Stimulated activated CD4-positive, alpha-beta T cell treated with anti-CD3 and anti-CD28 coated beads, Interleukin-1b, Interleukin-23, amount 100 ng/mL, for 1 hour (primary cell): ENCODE results near the gene RANGRF.

Source experiments
- DNase-seq, 2 donors: peaks; one replicate each; pipeline ENCODE4 v3.0.0-alpha.2; 2020; ENCODE audit warnings: low read depth in 2 of 2

Gene RANGRF

DNA sequence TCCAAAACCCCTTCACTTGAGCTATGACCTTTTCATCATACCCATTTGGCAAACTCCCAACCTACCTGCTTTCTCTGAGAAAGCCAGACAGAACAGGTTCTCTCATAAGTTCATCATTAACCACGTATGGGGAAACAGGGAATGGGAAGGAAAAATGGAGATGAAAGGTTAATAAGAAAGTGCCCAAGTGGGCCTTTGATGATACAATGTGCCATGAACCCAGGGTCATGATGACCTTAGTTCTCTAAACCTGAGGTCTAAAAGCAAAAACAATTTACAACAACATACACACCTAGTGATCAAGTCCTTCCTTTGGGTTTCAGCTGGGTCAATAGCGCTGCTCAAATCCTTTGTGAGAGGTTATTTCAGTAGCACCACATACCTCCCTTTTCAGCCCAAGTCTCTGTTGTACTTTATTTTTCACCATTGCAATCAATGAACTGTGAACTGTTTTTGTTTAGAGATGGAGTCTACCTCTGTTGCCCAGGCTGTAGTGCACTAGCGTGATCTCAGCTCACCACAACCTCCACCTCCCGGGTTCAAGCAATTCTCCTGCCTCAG is 14.5 kb upstream of the RANGRF start:
- no peak for DNase-seq

DNA sequence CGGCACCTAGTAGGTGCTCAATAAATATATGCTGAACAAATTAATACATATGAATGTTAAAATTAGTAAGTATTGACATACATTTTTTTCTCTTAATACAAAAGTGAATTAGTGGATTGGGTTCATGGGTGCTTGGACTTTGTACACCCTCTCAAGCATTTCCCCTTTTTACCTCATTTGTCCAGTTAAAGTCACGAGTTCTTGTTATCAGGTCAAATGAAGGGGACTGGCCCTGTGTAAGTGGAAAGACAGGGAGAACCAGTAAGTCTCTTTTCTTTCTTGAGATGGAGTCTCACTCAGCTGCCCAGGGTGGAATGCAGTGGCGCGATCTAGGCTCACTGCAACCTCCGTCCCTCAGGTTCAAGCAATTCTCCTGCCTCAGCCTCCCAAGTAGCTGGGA is 13.7 kb upstream of the RANGRF start:
- no peak for DNase-seq

DNA sequence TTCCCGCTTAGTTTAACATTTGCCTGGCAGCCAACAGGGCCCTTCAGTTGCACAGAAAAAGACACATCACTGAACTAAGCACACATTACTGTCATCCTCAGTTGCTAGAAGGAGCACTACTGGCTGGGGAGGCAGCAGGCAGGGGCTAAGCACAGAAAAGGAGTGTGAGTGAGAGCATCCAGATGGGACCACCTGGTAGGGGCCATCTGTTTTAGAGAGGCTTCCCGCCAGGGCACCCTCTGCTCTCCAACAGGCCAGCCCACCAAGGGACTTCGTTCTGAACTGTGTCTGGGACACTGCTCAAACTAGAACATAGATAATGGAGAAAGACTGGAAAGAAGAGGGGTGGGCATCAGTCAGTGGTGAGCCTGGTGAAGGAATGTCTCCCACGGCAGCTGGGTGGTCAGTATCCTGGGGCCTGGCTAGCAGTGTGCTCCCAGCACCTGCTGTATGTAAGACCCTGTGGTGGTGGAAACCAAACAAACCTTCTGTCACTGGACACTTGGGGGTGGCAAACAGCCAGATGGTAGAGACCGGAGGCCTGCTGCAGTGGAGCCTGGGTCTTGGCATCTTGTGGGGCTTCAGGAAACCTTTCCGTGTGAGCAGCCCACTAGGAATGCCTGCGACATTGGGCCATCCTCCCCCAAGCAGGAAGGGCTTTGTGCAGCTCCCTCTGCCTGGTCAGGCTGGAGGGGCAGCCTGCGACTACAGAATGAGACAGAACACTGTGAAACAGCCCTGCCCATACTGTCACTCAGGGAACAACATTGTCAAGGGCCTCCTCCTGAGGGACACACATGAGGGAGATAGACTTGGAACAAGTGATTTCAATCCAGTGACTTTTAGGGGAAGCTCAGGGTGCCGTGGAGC is 12.8 kb upstream of the RANGRF start:
- DNase-seq = no peak

DNA sequence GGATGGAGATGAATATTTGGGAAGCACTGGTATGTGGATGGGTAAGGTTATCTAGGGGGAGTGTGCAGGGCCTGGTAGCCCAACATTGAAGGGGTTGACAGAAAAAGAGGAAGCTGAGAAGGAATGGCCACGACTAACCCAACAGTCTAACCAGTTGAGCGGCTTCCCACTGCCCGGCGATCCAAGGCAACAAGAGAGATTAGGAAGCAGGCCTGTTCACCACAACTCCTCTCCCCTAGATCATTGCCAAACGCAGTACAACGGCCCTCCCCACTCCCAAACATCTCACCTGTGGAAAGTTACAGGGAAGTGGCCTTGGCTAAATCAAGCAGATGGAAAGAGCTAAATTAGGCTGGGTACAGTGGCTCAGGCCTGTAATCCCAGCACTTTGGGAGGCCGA is 11.2 kb upstream of the RANGRF start:
- DNase-seq = no peak

DNA sequence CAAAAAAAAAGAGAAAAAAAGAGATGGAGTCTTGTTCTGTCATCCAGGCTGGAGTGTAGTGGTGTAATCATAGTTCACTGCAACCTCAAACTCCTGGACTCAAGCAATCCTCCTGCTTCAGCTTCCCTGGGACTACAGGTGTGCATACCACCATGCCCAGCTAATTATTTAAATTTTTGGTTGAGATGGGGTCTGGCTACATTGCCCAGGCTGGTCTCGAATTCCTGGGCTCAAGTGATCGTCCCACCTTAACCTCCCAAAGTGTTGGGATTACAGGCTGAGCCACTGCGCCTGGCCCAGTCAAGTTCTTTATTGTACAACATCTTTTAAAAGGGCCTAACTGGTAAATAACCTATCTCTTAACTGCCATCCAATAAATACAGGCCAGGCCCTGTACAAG is 6.1 kb upstream of the RANGRF start:
- DNase-seq = no peak

DNA sequence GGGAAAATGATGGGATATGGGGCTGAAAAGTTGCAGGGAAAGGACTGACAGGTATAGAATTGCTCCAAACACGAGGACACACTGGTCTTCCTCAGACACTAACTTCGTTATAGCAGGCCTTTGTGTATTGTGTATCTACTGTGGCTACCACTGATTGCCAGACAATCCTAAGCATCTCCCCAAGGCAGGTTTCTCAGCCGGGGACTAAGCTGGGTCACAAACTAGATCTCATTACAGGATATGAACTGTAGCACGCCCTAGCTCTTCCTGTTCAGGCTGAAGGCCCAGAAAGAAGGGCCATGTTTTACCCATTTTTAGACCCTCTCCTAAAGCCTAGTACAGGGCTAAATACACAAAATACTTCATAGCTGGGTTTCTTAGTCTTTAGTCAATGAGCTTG is 5.1 kb upstream of the RANGRF start:
- no peak for DNase-seq

DNA sequence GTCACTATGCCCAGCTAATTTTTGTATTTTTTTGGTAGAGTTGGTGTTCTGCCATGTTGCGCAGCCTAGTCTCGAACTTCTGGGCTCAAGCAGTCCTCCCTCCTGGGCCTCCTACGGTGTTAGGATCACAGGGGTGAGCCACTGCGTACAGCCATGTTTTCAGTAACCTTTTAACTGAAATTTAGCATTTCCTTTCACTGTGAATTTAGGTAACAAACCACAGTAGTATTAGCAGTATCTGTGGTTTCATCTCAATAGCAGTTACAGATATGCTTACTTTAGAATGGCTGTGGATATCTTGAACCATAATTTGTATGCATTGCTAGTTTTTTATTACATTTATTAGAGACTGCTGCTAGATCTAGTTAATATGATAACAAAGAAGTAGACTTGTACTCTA is 4.3 kb upstream of the RANGRF start:
- no peak for DNase-seq

DNA sequence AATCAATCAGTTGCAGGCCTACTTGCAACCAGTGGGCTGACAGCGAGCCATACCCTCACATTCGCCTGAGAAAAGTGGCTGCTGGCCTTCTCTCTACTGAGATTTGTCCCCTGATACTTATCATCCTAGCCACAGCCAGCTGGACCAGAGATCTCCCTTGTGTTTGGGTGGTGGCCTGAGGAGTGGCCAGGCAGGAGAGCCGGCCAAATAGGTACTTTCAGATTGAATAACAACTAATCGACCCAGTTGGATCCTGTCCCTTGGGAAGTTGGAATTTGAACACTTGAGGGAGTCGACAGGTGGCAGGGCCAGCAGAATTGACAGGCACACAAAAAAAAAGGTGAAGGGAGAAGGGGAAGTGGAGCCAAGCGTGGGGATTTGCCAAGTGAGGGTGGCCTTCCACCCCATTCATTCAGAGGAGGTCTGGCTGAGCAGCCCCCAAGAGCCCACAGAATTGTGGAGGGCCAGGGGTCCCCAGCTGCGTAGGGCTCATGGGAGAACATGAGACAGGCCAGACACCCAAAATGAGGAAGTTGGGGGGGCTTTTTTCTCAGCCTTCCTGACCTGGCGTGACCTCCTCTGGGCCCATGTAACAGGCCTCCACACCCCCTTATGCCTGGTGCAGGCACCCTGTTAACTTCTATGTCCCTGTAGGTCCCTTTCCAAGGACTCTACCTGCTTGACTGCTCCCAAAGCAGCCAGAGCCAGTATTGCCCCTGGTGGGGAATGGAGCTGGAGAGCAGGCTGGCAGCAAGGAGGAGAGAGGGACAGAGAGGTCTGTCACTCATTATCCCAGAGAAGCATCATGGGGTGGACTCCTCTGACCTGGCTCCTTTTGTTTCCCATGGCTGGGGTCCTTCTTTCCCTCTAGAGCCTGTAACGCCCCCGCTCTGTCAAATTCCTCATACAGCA is 2.9 kb upstream of the RANGRF start:
- DNase-seq = no peak

DNA sequence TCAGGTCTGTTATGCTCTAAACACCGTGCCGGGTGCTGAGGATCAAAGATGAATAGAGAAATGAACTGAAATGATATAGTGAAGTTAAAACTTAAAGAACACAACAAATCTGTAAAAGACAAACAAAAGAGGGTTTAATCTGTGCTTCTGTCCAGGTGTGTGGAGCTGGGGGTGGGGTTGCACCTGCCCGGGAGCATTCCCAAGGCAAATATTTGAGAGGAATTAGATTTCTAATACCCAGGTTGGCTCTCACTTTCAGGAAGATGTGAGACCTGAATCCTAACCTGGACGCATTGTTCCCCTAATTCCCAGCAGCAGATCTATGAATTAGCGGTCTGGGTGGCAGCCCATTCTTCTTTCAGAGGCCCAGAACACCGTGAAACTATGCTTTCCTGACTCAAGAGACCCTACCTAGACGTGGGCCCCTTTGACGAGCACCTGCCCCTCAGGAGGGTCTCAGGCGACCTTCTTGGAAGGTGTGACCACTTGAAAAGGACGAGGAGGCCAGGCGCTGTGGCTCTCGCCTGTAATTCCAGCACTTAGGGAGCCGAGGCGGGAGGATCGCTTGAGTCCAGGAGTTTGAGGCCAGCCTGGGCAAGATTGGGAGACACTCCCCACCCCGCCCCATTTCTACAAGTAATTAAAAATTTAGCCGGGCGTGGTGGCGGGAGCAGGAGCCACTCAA is 677 bp upstream of the RANGRF start:
- DNase-seq = no peak

DNA sequence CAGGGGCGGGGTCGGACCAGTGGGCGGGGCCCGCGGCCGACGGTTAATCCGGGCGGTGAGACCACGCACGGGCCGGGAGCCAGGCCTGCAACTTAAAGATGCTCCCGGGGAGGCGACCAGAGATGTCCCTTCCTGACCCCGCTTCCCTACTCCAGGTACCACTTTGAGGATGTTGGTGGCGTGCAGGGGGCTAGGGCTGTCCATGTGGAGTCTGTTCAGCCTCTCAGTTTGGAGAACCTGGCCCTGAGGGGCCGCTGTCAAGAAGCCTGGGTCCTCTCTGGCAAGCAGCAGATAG is 580 bp downstream of the RANGRF start:
- DNase-seq = peak; percentile 24 to 43

DNA sequence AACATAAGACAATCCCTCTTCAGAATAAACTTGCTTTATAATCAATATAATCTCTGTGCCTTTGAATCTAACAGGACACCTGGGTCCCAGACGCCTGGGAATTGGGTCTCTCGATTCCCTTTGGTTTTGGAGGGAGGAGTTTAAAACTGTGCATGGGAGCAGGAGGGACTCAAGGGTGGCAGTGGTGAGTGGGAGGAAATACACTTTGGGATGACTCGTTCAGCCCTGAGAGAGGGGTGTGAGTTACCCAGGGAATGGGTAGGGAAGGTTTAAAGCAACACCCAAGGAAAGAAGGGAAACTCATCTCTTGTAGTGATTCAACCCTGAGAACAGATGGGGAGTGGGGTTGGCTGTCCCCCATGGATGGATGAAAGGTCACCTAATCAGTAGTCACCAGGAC is 1.6 kb downstream of the RANGRF start:
- DNase-seq = no peak

DNA sequence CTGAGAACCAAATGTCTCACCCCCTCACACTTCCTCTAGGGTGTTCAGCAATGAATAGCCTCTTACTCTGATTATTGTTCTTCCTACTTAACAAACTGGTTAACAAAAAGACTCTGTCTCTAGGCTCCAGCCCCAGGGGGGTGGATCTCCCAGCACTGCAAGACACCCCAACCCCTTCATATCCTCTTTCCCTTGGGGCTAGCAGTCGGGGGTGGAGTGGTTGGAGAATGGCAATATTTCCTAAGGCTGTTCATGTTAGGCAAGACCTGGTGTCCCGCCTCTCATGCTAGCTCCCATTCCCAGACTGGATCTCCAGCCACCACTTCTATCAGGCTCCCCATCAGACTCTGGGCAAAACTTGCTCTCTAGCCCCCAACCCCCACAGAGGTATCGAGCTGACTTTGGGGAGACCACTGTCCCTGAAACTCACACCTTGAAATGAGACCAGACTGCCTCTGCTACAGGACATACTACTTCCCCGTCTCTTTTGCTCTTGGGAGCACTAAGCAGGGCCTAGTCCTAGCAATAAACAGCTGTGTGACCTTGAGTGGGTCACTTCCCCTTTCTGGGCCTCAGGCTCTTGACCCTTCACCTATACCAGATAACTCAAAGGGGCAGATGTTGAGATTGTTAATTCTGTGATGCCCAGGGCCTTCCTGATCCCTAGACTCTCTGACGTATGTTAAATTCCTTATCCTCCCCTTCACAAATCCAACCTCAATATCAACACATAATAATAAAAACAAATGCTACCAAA is 4.3 kb downstream of the RANGRF start:
- DNase-seq = no peak

DNA sequence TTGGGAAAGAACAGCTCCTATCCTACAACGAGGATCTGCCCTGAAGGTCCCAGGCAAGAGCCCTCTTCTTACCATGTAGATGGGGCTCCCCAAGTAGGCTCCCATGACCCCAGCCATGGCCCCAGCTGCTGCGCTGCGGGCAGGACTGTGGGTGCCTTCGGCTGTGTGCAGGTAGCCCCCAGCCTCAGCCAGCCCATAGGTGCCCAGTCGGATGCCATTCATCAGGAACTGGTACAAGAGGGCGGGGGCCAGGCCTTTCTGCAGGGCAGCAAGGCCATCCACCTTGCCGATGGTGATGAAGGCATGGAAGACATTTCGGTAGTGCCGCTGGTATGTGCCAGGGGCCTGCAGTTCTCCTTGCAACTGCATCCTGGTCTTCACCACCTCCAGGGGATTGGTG is 5.9 kb downstream of the RANGRF start:
- no peak for DNase-seq

DNA sequence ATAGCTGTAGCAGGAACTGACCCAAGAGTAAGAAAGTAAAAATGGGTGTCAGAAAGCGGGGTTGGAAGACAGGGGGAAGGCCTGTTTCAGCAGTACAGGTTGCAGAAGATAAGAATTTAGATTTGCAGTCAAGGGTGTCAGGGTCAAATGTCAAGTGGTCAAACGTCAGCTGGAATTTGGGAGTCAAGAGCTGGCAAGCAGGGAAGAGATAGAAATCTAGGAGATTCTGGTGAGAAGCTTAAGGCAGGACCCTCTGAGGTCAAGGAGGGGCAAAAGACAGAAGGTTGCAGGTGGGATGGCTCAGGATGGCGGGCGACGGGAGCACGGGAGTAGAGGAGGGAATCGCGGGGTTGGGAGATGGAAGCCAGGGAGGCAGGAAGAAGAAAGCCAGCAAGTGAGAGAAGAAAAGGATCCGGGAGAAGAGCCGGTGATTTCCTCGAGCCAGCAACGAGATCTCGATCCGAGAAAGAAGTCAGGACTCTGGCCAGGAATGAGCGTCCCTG is 6.4 kb downstream of the RANGRF start:
- no peak for DNase-seq

DNA sequence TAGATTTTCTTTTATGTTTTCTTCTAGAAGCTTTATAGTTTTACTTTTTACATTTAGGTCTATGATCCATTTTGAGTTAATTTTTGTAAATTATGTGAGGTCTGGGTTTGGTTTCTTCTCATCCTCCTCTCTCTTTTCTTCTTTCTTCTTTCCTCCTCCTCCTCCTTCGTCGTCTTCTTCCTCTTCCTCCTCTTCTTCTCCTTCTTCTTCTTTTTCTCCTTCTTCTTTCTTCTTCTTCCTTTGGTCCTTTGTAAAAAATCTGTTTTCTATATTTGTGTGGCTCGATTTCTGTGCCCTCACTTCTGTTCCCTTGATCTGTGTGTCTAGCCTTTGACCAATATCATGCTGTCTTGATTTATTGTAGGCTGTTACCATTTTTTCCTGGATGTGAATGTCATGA is 11.8 kb downstream of the RANGRF start:
- DNase-seq = no peak

DNA sequence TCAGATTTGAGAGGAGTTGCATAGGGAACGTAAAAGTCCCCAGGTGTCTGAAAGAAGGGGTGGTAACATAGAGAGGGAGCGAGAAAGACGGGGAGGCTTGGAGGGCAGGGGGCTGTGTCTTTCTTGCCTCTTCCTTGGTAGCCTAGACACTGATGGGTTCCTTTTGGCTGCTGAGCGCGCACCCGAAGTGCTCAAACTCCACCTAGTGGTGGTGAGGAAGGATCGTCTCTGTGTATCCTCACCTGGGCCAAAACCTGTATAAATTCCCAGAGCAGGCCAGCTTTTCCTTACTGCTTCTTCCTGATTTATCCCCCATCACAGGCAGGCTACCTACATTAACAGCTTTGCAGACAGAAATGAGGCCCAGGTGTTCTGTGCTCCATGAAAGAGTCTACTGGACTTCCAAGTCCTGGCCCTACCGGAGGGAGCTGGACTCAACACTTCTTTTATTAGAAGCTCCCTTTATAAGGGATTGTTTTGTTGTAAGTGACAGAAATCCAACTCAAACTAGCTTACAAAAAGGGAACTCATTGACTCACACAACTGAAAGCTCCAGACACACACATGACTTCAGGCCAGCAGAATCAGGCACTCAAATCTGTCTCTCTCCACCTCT is 12.3 kb downstream of the RANGRF start:
- peak; percentile 19 to 29 for DNase-seq

DNA sequence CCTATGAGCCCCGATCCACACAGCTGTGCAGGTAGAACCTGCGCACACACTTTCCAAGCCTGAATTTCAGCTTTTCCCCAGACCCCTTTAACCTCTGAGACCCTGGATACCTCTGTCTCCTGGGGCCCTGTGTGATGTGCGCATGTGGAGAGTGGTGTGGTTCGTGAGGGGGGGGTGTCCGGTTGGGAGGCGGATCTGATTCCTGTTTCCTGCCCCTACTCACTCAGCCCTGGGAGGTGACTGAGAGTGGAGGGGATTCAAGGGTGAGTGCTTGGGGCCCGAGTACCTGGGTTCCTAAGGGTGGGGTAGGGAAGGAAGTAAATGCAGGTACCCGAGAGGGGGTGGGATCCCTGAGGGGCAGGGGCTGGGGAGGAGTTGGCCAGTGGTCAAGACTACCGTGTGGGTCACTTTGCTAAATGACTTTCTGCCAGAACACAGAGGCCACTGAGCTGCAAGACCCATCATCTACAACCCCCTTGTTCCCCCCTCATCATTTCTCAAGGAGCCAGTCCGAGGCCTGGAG is 22.2 kb downstream of the RANGRF start:
- DNase-seq = no peak

DNA sequence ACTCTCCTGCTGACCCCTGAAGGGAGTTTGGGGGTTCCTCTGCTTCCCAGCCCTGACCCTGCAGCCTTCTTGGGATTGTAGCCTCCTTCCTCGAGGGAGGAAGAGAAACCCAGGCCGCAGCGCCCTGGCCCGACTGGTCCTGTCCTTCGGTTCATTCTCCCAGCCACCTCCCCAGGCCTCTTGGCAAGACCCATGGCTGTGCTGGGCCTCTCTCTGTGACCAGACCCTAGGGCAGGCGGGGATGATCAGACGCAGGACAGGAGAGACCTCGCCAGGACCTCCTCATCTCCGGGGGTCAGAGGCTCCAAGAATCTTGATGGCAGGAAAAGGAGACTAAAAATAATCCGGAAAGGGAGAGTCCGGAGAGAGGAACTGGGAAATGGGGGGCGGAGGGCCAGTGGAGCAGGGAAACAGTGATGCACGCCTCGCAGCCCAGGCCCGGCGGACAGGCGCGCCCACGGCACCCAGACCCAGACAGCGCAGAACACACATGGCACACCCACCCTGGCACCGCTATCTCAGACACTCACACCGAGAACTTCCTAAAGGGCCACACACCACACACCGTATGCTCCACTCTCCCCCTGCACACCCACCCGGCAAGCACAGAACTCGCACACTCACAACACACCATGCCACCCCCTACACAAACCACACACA is 22.8 kb downstream of the RANGRF start:
- no peak for DNase-seq

DNA sequence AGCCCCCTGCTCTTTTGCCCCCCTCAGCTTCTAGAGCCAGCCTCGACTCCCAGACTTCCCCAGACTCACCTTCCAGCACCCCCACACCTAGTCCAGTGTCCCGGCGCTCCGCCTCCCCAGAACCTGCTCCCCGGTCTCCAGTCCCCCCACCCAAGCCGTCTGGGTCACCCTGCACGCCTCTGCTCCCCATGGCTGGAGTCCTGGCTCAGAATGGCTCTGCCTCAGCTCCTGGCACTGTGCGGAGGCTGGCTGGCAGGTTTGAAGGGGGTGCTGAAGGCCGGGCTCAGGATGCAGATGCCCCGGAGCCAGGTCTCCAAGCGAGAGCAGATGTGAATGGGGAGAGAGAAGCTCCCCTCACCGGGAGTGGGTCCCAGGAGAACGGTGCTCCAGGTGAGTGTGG is 23.8 kb downstream of the RANGRF start:
- no peak for DNase-seq
